Mesendoderm (in vitro differentiated cells): ENCODE measurements around the gene SLAMF6.
"Not testable (repeated sequence)": the region's sequence is repeated elsewhere in the genome, so short reads cannot be mapped to it uniquely, and the experiment has no call there.

Experiments
- DNase-seq: peaks from one replicate; pipeline ENCODE4 v3.0.0; 2013
- H2AK5ac ChIP-seq: 2 replicates; pipeline ENCODE4 v1.6.1; 2013; ENCODE audit warnings: low read length, inconsistent platforms
- H2BK120ac ChIP-seq: 2 replicates; pipeline ENCODE4 v1.6.1; 2013; ENCODE audit warnings: low read depth, mild to moderate bottlenecking, low read length, moderate library complexity, mixed read lengths
- H2BK15ac ChIP-seq: replicated peaks from 2 replicates; pipeline ENCODE4 v1.6.1; 2013; ENCODE audit warnings: low read depth, mild to moderate bottlenecking, moderate library complexity
- H2BK5ac ChIP-seq: 2 replicates; pipeline ENCODE4 v1.6.1; 2013; ENCODE audit warnings: low read length, inconsistent platforms
- H3K18ac ChIP-seq: 2 replicates; pipeline ENCODE4 v1.6.1; 2013; ENCODE audit warnings: mild to moderate bottlenecking, low read length, mixed read lengths
- H3K23ac ChIP-seq: one replicate; pipeline ENCODE4 v1.6.1; 2013; ENCODE audit warnings: low read length
- H3K27ac ChIP-seq: 2 replicates; pipeline ENCODE4 v1.5.1; 2013; ENCODE audit warnings: low read depth, mild to moderate bottlenecking, inconsistent platforms, low read length, moderate library complexity
- H3K27me3 ChIP-seq: 2 replicates; pipeline ENCODE4 v1.6.1; 2013; ENCODE audit warnings: low read length, control low read depth, mild to moderate bottlenecking, inconsistent platforms; ENCODE audit not compliant: insufficient read depth, poor library complexity
- H3K36me3 ChIP-seq: 2 replicates; pipeline ENCODE4 v1.6.1; 2013; ENCODE audit warnings: low read length, inconsistent platforms; ENCODE audit not compliant: control insufficient read depth, insufficient read depth
- H3K4ac ChIP-seq: one replicate; pipeline ENCODE4 v1.6.1; 2013; ENCODE audit warnings: low read depth, mild to moderate bottlenecking, low read length, moderate library complexity
- H3K4me1 ChIP-seq: 2 replicates; pipeline ENCODE4 v1.6.1; 2013; ENCODE audit warnings: low read depth, low read length, inconsistent platforms; ENCODE audit not compliant: control insufficient read depth
- H3K4me2 ChIP-seq: 2 replicates; pipeline ENCODE4 v1.6.1; 2013; ENCODE audit warnings: low read length
- H3K4me3 ChIP-seq: 2 replicates; pipeline ENCODE4 v1.5.1; 2013; ENCODE audit warnings: mild to moderate bottlenecking, low read length
- H3K56ac ChIP-seq: one replicate; pipeline ENCODE4 v1.6.1; 2013; ENCODE audit warnings: low read length
- H3K79me1 ChIP-seq: 2 replicates; pipeline ENCODE4 v1.6.1; 2013; ENCODE audit warnings: low read length, inconsistent platforms
- H3K79me2 ChIP-seq: 2 replicates; pipeline ENCODE4 v1.6.1; 2013; ENCODE audit warnings: mild to moderate bottlenecking, low read length; ENCODE audit not compliant: control insufficient read depth, insufficient read depth
- H3K9ac ChIP-seq: 2 replicates; pipeline ENCODE4 v1.6.1; 2013; ENCODE audit warnings: low read length, inconsistent platforms
- H4K5ac ChIP-seq: one replicate; pipeline ENCODE4 v1.6.1; 2013; ENCODE audit warnings: low read length
- H4K8ac ChIP-seq: one replicate; pipeline ENCODE4 v1.6.1; 2013; ENCODE audit warnings: low read depth, mild to moderate bottlenecking, control low read depth, low read length, moderate library complexity
- WGBS: extraction: QIAGEN DNeasy Blood & Tissue Kit; methylation state at CpG from one replicate; pipeline ENCODE4 v1.1.7; 2013; ENCODE audit warnings: low lambda C conversion rate, missing lambda C conversion rate; ENCODE audit not compliant: insufficient coverage; ENCODE audit errors: extremely low coverage; 5-methylcytosine and 5-hydroxymethylcytosine counted together

The SLAMF6 gene

DNA sequence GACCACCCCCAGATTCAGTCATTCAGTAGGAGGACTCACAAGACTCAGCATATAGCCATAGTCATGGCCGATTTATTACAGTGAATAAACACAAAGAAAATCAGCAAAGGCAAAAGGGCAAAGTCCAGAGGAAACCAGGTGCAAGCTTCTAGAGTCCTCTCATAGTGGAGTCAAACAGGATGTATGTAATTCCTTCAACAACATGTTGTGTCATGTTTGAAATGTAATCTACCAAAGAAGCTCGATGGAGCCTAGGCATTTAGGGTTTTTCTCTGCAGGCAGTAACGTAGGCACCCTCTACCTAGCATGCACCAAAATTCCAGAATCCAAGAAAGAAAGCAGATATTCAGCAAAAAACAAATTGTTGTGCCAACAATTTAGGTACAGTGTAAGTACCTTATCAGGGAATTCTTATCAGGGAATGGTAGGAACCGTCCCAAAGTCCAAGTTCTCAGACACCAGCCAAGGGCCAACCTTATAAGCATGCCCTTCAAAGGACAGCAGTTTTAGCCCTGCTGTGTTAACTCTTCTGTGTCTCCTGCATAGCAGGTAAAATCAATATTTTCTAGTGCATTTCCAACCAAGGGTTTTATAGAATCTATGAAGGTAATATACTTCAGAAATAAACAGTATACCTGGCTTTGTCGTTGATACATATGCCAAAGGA lies 16.1 kb upstream of the SLAMF6 start:
- H3K4me1 ChIP-seq = peaks cover 13% of the 10 kb centered on the region
- H3K18ac ChIP-seq = peak overlapping the region; percentile 86
- DNase-seq = no peak
- no peak overlapping the region for H3K23ac ChIP-seq
- no peak overlapping the region for H3K4me3 ChIP-seq
- no peak overlapping the region for H3K9ac ChIP-seq
- H4K5ac ChIP-seq = no peak overlapping the region
- H3K27me3 ChIP-seq = no peaks in the 10 kb centered on the region
- peak overlapping the region; percentile 79 for H2BK120ac ChIP-seq
- no peak overlapping the region for H3K4me2 ChIP-seq
- WGBS = no CpG with 5 or more reads among the region's 5 CpGs
- H2BK15ac ChIP-seq = peak overlapping the region; percentile 28
- H3K79me1 ChIP-seq = no peaks in the 10 kb centered on the region
- peak overlapping the region; percentile 55 for H3K4ac ChIP-seq
- H3K36me3 ChIP-seq = no peaks in the 10 kb centered on the region
- no peak overlapping the region for H4K8ac ChIP-seq
- H3K56ac ChIP-seq = no peak overlapping the region
- peak overlapping the region; percentile 95 for H2AK5ac ChIP-seq
- H3K27ac ChIP-seq = peak overlapping the region; percentile 73
- H2BK5ac ChIP-seq = peak overlapping the region; percentile 36
- H3K79me2 ChIP-seq = no peaks in the 10 kb centered on the region

DNA sequence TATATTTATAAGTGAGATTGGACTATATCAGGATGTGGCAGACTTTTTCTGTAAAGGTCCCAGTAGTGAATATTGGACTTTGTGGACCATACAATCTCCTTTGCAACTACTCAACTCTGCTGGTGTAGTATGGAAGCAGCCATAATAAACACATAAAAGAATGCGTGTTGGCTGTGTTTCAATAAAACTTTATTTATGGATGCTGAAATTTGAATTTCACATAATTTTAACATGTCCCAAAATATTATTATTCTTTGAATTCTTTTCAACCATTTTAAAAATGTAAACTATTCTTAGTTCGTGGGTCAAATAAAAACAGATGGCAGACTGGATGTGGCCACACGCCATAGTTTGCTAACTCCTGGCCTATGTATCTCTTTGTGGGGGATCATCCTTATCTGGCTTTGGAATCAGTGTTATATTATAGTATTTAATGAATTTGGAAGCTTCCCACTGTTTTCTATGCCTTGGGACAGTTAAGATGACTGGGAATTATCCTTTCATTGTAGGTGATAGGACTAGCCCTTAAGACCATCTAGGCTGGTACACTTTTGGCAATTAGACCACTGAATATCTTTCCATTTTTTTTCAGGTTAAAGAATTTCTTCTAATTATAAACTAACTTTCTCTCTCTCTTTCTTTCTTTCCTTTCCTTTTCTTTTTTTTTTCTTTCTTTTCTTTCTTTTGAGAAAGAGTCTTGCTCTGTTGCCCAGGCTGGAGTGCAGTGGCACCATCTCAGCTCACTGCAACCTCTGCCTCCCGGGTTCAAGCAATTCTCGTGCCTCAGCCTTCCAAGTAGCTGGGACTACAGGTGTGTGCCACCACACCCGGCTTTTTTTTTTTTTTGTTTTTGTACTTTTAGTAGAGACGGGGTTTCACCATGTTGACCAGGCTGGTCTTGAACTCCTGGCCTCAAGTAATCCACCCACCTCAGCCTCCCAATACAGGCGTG lies 14.9 kb upstream of the SLAMF6 start:
- no peak overlapping the region for H4K8ac ChIP-seq
- H3K36me3 ChIP-seq = no peaks in the 10 kb centered on the region
- H2BK5ac ChIP-seq = no peak overlapping the region
- H3K9ac ChIP-seq = no peak overlapping the region
- no peak overlapping the region for H3K23ac ChIP-seq
- no peak overlapping the region for H3K4me2 ChIP-seq
- H3K27ac ChIP-seq = no peak overlapping the region
- no peak overlapping the region for H2AK5ac ChIP-seq
- no peaks in the 10 kb centered on the region for H3K79me2 ChIP-seq
- H3K4me3 ChIP-seq = no peak overlapping the region
- H2BK15ac ChIP-seq = no peak overlapping the region
- peak overlapping the region; percentile 86 for H3K18ac ChIP-seq
- no peak overlapping the region for H3K56ac ChIP-seq
- H2BK120ac ChIP-seq = no peak overlapping the region
- no peaks in the 10 kb centered on the region for H3K79me1 ChIP-seq
- no CpG with 5 or more reads among the region's 8 CpGs for WGBS
- no peaks in the 10 kb centered on the region for H3K27me3 ChIP-seq
- DNase-seq = no peak
- no peak overlapping the region for H3K4ac ChIP-seq
- H3K4me1 ChIP-seq = peaks cover 13% of the 10 kb centered on the region
- H4K5ac ChIP-seq = no peak overlapping the region

DNA sequence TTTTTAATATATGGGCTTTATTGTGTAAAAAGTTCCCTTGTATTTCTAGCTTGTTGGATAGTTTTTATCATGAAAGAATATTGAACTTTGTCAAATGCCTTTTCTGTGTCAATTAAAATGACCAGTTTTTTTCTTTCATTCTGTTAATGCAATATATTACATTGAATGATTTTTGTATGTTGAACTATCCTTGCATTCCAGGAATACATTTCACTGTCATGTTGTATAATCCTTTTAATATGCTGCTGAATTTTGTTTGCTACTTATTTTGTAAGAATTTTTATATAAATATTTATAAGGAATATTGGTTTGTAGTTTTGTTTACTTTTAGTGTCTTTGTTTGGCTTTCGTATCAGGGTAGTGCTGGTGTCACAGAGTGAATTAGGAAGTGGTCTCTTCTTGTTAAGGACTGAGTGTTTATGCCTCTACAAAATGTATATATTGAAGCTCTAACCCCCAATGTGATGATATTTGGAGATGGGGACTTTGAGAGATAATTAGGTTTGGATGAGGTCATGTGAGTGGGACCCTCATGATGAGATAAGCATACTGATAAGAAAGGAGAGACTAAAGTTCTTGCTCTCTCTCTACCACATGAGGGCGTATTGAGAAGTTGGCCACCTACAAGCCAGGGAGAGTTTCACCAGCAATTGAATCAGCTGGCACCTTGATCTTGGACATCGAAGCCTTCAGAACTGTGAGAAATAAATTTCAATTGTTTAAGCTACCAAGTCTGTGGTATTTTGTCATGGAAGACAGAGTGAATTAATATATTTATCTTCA lies 12.0 kb upstream of the SLAMF6 start:
- Histone ChIP-seq H4K5ac (no peak overlapping the region), H3K27me3 (no peaks in the 10 kb centered on the region), H2BK15ac (no peak overlapping the region)

DNA sequence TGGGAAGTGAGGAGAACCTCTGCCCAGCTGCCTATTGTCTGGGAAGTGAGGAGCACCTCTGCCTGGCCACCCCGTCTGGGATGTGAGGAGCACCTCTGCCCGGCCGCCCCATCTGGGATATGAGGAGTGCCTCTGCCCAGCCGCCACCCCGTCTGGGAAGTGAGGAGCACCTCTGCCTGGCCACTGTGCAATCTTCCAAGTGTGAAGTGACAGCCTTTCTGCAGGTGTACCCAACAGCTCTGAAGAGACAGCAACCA lies 9.4 kb upstream of the SLAMF6 start:
- H2BK15ac ChIP-seq, H4K8ac ChIP-seq, H4K5ac ChIP-seq, H3K4me3 ChIP-seq, H3K79me1 ChIP-seq, H3K23ac ChIP-seq, H3K4me2 ChIP-seq, H3K9ac ChIP-seq, H3K36me3 ChIP-seq, H2AK5ac ChIP-seq, H3K27me3 ChIP-seq, H3K4me1 ChIP-seq, H3K18ac ChIP-seq, H2BK120ac ChIP-seq, H3K4ac ChIP-seq, H2BK5ac ChIP-seq, H3K56ac ChIP-seq, DNase-seq, H3K79me2 ChIP-seq, H3K27ac ChIP-seq: not testable (repeated sequence)
- no CpG with 5 or more reads among the region's 5 CpGs for WGBS

More for the DNA sequence above, 12.0 kb upstream of the SLAMF6 start:
- no peak overlapping the region for H3K18ac ChIP-seq
- H2AK5ac ChIP-seq = no peak overlapping the region
- H3K9ac ChIP-seq = no peak overlapping the region
- no peak overlapping the region for H3K4me3 ChIP-seq
- H2BK120ac ChIP-seq = no peak overlapping the region
- no peak overlapping the region for H4K8ac ChIP-seq
- H3K56ac ChIP-seq = no peak overlapping the region
- no peak overlapping the region for H3K23ac ChIP-seq
- H3K4me1 ChIP-seq = peaks cover 10% of the 10 kb centered on the region
- H3K4me2 ChIP-seq = no peak overlapping the region
- H3K79me2 ChIP-seq = no peaks in the 10 kb centered on the region
- H3K36me3 ChIP-seq = no peaks in the 10 kb centered on the region
- peak; percentile 65 for DNase-seq
- H3K79me1 ChIP-seq = no peaks in the 10 kb centered on the region
- no peak overlapping the region for H3K4ac ChIP-seq
- 100% methylated on average over 1 of the region's 3 CpGs for WGBS
- no peak overlapping the region for H2BK5ac ChIP-seq
- H3K27ac ChIP-seq = no peak overlapping the region

DNA sequence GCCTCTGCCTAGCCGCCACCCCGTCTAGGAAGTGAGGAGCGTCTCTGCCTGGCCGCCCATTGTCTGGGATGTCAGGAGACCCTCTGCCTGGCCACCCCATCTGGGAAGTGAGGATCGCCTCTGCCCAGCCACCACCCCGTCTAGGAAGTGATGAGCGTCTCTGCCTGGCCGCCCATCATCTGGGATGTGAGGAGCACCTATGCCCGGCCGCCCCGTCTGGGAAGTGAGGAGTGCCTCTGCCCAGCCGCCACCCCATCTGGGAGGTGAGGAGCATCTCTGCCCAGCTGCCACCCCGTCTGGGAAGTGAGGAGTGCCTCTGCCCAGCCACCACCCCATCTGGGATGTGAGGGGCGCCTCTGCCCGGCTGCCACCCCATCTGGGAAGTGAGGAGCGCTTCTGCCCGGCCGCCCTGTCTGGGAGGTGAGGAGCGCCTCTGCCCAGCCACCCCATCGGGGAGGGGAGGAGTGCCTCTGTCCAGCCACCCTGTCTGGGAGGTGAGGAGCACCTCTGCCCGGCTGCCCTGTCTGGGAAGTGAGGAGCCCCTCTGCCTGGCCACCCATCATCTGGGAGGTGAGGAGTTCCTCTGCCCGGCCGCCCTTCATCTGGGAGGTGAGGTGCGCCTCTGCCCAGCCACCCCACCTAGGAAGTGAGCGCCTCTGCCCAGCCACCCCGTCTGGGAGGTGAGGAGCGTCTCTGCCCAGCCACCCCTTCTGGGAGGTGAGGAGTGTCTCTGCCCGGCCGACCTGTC lies 8.9 kb upstream of the SLAMF6 start:
- not testable (repeated sequence) for H3K4me1 ChIP-seq, H3K36me3 ChIP-seq, H2AK5ac ChIP-seq, H3K4me2 ChIP-seq, H3K27ac ChIP-seq, DNase-seq, H3K4me3 ChIP-seq, H2BK120ac ChIP-seq, H2BK5ac ChIP-seq, H4K5ac ChIP-seq, H3K9ac ChIP-seq, H3K27me3 ChIP-seq, H2BK15ac ChIP-seq, H3K56ac ChIP-seq, H4K8ac ChIP-seq, H3K18ac ChIP-seq, H3K79me2 ChIP-seq, H3K23ac ChIP-seq, H3K4ac ChIP-seq, H3K79me1 ChIP-seq
- WGBS = no CpG with 5 or more reads among the region's 29 CpGs
